ENCODE results near the gene ULK2.
"Not testable (repeated sequence)": the region's sequence is repeated elsewhere in the genome, so short reads cannot be mapped to it uniquely, and the experiment has no call there.

ULK2 gene

GRCh38 chr17:19867329-19868078 lies at the start of gene ULK2:
ULK2 (minus strand) TSS chr17:19867936; CDS start chr17:19867417, 519 bp downstream.
- DNase-seq: no peak

- DNase-seq: no peak
These were observed 47.7 kb upstream of the ULK2 start for GRCh38 chr17:19915245-19915978.

- DNase-seq: no peak
These were observed 43.3 kb upstream of the ULK2 start for GRCh38 chr17:19911033-19911432.

- DNase-seq: no peak
These were observed 41.4 kb upstream of the ULK2 start for GRCh38 chr17:19909139-19909538.

- no peak for DNase-seq
These were observed 37.8 kb upstream of the ULK2 start for GRCh38 chr17:19905502-19905901.

- no peak for DNase-seq
These were observed 37.2 kb upstream of the ULK2 start for GRCh38 chr17:19904924-19905323.

- DNase-seq: no peak
These were observed 36.7 kb upstream of the ULK2 start for GRCh38 chr17:19904412-19904811.

GRCh38 chr17:19900809-19901208 lies 33.1 kb upstream of the ULK2 start:
- DNase-seq: no peak

GRCh38 chr17:19897903-19898302 lies 30.2 kb upstream of the ULK2 start:
- no peak for DNase-seq

GRCh38 chr17:19897090-19897837 lies 29.5 kb upstream of the ULK2 start:
- DNase-seq: no peak

- DNase-seq: no peak
These were observed 28.9 kb upstream of the ULK2 start for GRCh38 chr17:19896679-19897078.

- not testable (repeated sequence) for DNase-seq
These were observed 22.8 kb upstream of the ULK2 start for GRCh38 chr17:19890554-19890953.

- DNase-seq: not testable (repeated sequence)
These were observed 22.3 kb upstream of the ULK2 start for GRCh38 chr17:19890001-19890400.

GRCh38 chr17:19886116-19886515 lies 18.4 kb upstream of the ULK2 start:
- no peak for DNase-seq

- no peak for DNase-seq
These were observed 15.9 kb upstream of the ULK2 start for GRCh38 chr17:19883537-19884215.

GRCh38 chr17:19880393-19880792 lies 12.7 kb upstream of the ULK2 start:
- DNase-seq: no peak

GRCh38 chr17:19877364-19877945 lies 9.7 kb upstream of the ULK2 start:
- no peak for DNase-seq

- peak; percentile 53 for DNase-seq
These were observed 8.9 kb upstream of the ULK2 start for GRCh38 chr17:19876529-19877161.

- DNase-seq: no peak
These were observed 6.5 kb upstream of the ULK2 start for GRCh38 chr17:19874256-19874655.

GRCh38 chr17:19873346-19873745 lies 5.6 kb upstream of the ULK2 start:
- no peak for DNase-seq

GRCh38 chr17:19868079-19868395 lies 301 bp upstream of the ULK2 start:
- no peak for DNase-seq

- peak; percentile 24 for DNase-seq
These were observed 732 bp downstream of the ULK2 start for GRCh38 chr17:19867079-19867328.

GRCh38 chr17:19865021-19865420 lies 2.7 kb downstream of the ULK2 start:
- DNase-seq: no peak
